GM12801 (cell line): ENCODE data around the gene PDLIM1.

Experiments
- TF ChIP-seq, protein P1 (sequence below): IDR thresholded peaks from one replicate; pipeline ENCODE4 v1.5.1; 2011; ENCODE audit warnings: control low read depth; ENCODE audit not compliant: insufficient read length; ENCODE audit errors: extremely low read depth

PDLIM1 gene

DNA sequence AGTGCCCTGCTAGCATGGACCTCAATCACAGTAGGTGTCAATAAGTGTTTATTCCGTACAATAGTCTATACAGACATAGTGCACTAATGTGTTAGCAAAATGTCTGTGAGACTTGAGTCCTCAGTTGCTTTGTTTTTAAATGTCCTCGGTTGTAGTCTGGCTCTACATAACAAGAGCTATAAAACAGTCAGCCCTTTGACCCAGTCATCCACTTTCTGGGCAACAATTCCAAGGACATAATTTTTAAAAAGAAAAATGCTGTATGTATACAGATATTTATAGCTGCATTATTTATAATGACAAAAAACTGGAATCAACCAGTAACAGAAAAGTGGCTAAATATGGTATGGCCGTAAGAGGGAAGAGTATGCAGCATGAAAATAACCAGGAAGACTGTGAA, 2.8 kb upstream of the PDLIM1 start:
- TF ChIP-seq, protein P1, sequence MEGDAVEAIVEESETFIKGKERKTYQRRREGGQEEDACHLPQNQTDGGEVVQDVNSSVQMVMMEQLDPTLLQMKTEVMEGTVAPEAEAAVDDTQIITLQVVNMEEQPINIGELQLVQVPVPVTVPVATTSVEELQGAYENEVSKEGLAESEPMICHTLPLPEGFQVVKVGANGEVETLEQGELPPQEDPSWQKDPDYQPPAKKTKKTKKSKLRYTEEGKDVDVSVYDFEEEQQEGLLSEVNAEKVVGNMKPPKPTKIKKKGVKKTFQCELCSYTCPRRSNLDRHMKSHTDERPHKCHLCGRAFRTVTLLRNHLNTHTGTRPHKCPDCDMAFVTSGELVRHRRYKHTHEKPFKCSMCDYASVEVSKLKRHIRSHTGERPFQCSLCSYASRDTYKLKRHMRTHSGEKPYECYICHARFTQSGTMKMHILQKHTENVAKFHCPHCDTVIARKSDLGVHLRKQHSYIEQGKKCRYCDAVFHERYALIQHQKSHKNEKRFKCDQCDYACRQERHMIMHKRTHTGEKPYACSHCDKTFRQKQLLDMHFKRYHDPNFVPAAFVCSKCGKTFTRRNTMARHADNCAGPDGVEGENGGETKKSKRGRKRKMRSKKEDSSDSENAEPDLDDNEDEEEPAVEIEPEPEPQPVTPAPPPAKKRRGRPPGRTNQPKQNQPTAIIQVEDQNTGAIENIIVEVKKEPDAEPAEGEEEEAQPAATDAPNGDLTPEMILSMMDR: no peak

DNA sequence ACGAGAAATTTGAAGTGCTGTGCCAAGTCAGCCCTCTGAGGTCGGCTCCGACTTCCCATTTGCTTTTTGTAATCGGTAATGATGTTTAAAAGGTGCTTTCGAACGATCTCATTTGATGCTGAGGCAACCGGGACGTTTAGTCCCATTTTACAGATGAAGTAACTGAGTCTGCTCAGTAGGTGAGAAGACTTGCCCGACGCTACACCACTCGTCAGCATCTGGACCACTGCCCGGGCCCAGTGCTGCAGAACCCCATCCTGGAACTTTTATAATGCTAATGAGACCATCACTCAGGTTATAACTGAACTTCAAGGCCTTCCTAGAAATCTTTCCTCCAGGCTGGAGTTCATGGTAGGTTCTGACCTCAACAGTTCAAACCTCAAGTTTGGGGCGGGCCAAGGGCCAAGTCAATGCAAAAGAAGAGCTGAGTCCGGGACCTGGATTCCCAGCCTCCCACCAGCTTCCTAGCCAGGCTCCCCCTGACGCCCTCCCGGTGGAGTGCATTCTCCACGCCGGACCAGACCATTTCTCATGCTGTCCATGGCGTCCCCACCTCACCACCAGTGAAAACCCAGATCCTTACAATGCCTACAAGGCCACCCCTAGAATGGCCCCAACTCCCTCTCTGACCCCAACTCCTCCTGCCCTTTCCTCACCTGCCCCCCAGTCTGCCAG, 699 bp upstream of the PDLIM1 start:
- TF ChIP-seq, protein P1: no peak

DNA sequence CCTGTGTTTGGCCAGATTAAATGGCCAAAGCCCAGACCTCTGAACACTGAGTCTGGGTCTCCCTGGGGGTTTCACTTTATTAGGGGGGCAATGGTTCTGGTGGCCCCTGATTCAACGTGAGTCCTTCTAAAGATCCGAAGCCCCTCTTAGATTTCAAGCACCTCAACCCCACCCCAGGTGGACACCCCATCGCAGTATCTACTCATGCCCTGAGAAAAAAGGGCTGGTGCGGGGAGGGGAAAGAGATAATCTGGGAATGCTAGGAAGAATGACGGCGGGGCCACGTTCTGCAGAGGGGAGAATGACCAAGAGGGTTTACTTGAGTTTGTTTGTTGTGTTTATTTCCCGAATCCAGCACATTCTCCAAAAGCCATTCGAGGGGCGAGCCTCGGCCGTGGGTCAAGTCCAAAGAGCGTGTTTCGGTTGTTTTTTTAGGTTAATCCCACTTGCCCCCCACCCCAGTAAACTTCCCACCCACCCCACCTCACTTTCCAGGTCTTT, 832 bp downstream of the PDLIM1 start:
- TF ChIP-seq, protein P1: no peak

DNA sequence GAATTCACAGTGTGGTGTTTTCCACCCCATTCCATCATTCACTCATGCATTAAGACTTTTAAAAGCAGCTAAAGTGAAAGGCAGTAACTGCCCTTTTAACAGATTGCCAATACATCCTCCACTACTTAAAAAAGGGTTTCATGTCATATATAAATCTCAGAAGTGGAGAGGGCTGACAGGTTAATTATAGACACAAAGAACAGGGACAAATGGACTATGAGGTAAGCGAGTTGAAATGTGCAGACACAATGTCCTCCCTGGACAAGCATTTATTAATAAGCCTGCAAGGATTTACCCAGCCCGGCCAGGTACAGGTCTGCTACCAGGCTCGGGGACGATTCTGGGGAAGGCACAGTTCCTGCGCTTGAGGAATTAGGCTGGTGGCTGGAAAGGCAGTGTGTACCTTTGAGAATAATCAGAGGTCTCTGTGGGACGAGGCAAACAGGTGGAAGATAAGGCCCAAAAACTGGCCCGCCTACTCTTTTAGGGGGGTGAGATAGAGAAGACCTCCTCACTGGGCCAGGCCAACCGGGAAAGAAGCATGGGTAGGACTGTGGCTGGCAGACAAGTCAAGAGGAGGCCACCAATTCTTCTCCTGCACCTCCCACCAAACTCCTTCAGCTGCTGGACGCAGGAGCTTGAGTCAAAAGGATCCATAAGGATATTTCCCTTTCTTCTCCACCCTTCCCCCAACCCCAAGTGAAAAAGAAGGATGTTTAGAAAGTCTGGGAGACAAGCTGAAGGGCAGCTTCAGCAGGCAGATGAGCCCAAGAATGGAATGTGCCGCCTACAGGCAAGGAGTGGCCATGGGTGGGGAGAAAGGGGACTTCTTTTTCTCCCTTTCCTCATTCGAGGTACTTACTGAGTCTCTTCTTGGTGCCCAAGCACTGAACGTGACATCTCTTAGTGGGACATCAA, 1.5 kb downstream of the PDLIM1 start:
- TF ChIP-seq, protein P1: no peak

DNA sequence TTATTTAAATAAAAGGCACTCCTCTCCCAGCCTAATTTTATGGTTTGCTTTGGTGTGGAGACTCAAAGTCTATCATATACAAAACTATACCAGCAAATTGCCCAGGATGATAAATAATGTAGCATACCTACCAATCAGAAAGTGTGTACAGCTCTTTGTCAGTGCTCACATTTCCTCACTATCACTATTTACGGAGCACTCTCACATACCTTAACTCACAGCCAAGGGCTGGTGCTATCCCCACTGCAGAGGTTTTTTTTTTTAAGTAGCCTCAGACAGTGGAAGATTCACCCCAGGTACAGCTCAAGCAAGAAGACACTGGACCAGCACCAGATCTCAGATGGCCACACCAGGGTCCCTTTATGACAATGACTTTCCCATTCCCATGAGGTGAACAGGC, 2.5 kb downstream of the PDLIM1 start:
- TF ChIP-seq, protein P1: no peak

DNA sequence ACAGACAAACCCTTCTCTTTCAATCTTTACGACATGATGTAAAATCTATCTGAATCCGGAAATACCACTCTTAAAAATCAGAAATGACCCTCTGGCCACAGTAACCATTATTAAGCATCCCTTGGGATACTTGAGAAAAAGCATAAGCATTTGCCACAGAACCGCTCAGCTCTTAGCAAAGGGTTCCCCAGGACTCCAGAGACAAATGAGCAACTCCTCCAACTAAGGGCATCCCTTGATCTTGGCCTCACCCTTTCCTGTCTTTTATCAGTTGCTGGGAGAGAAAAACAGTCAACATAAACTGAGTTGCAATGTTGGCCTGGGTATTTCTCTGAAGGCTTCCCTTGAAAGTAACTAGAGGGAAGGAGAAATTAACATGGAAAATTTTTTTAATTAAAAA, 3.5 kb downstream of the PDLIM1 start:
- TF ChIP-seq, protein P1: no peak

DNA sequence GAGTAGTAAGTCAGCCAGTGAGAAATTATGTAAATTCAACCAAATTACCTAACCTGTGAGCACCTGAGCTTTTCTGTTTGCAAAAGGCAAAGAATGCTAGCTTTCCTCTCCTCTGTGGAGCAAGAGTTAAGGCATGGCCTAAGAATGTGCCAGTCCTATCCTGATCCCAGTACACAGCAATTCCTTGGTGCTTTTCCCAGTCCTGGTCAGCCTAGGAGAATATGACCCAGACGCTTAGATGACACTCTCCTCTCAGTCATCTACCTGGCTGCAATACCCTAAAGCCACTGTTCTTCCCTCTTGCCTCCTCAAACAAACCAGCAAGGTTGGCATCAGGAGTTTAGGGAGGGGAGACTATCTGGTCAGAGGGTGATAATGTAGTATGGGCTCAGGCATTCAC, 4.1 kb downstream of the PDLIM1 start:
- TF ChIP-seq, protein P1: no peak
